ENCODE data around the gene HARBI1. TPM values are rescaled to one million over a fixed set of nuclear protein-coding genes. Genes with fewer than 3 reads are reported as not detected.

The HARBI1 gene
- total and polyA plus RNA-seq, 7 experiments from 2014 or later, result 2.9 to 18.1 (median 7.5) TPM

- Mint-ChIP-seq H3K36me3 (peaks cover 10 to 44% (median 26%) of the 10 kb centered on the region in 5 donors), H3K27me3 (no peaks in the 10 kb centered on the region), H3K4me1 (peaks cover 13 to 35% (median 27%) of the 10 kb centered on the region in 7 donors), H3K4me3 (no peak overlapping the region), H3K9me3 (peaks cover 0 to 6% (median 2%) of the 10 kb centered on the region in 11 donors), H3K27ac (no peak overlapping the region)
- no peak for DNase-seq
- Histone ChIP-seq H3K4me3 (ENCODE audit: low read length) (no peak overlapping the region), H3K9me3 (ENCODE audit: control insufficient read depth in 2 of 3, low read length in 3 of 3) (no peaks in the 10 kb centered on the region), H3K36me3 (ENCODE audit: control insufficient read depth in 2 of 3, insufficient read depth in 3 of 3, low read length in 3 of 3) (peaks cover 0 to 33% (median 3%) of the 10 kb centered on the region in 3 experiments), H3K27ac (ENCODE audit: low read depth, low read length) (no peak overlapping the region), H3K27me3 (ENCODE audit: control insufficient read depth in 2 of 2, insufficient read depth in 2 of 2, low read length in 2 of 2) (no peaks in the 10 kb centered on the region), H3K4me1 (ENCODE audit: control insufficient read depth in 2 of 2, insufficient read depth in 2 of 2, low read length in 2 of 2) (peaks cover 0 to 2% of the 10 kb centered on the region in 2 donors)
- POLR2A ChIA-PET, result no interaction called here
- intact Hi-C loops (cut with micrococcal nuclease), result no loop called here
- CTCF ChIA-PET, result no interaction called here
- ATAC-seq, result no peak
Measured at GRCh38 chr11:46637546-46637945, 20.5 kb upstream of the HARBI1 start.

- ChIA-PET POLR2A (no interaction called here), CTCF (no interaction called here)
- Mint-ChIP-seq H3K4me3 (no peak overlapping the region), H3K27ac (no peak overlapping the region), H3K9me3 (peaks cover 0 to 5% (median 2%) of the 10 kb centered on the region in 11 donors), H3K36me3 (peaks cover 12 to 46% (median 25%) of the 10 kb centered on the region in 5 donors), H3K27me3 (no peaks in the 10 kb centered on the region), H3K4me1 (peaks cover 18 to 30% (median 24%) of the 10 kb centered on the region in 7 donors)
- H3K9me3 ChIP-seq (ENCODE audit: control insufficient read depth in 2 of 3, low read length in 3 of 3), result no peaks in the 10 kb centered on the region
- no peak for DNase-seq
- no peaks in the 10 kb centered on the region for H3K27me3 ChIP-seq (ENCODE audit: control insufficient read depth in 2 of 2, insufficient read depth in 2 of 2, low read length in 2 of 2)
- intact Hi-C loops (cut with micrococcal nuclease), result no loop called here
- H3K36me3 ChIP-seq (ENCODE audit: control insufficient read depth in 2 of 3, insufficient read depth in 3 of 3, low read length in 3 of 3), result peaks cover 0 to 48% (median 3%) of the 10 kb centered on the region in 3 experiments
- H3K4me3 ChIP-seq (ENCODE audit: low read length), result no peak overlapping the region
- H3K4me1 ChIP-seq (ENCODE audit: control insufficient read depth in 2 of 2, insufficient read depth in 2 of 2, low read length in 2 of 2), result peaks cover 0 to 2% of the 10 kb centered on the region in 2 donors
- no peak overlapping the region for H3K27ac ChIP-seq (ENCODE audit: low read depth, low read length)
- no peak for ATAC-seq
Measured at GRCh38 chr11:46635557-46636139, 18.6 kb upstream of the HARBI1 start.

DNA sequence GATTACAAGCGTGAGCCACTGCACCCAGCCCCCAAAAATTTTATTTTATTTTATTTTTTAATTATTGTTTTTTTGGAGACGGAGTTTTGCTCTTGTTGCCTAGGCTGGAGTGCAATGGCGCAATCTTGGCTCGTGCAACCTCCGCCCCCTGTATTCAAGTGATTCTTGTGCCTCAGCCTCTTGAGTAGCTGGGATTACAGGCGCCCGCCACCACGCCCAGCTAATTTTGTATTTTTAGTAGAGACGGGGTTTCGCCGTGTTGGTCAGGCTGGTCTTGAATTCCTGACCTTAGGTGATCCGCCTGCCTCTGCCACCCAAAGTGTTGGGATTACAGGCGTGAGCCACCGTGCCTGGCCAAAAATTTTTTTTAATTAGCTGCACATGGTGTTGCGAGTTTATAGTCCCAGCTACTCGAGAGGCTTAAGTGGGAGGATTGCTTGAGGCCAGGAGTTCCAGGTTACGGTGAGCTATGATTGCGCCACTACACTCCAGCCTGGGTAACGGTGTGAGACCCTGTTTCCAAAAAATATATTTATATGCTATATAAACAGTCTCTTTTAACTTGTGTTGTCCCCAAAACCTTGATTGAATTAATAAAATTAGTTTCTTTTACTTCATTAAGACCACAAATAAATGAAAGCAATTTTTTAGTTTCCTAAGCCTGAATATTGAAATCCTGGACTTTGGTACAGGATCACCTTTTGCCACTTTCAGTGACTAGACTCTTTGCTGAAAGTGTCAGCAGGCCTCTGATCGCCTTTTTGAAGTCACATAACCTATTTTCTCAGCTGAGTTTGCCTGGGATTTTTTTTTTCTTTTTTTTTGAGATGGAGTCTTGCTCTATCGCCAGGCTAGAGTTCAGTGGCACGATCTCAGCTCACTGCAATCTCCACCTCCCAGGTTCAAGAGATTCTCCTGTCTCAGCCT lies 16.5 kb upstream of the HARBI1 start:
- ChIA-PET POLR2A (interaction anchor here (0.7 kb wide), 1 partner anchor 89 kb away, joined by 4 read pairs; no protein-coding TSS in a partner anchor), CTCF (interaction anchor here (0.8 kb wide), 1 partner anchor 15 kb away, joined by 4 read pairs; no protein-coding TSS in a partner anchor)
- no peak overlapping the region for H3K27ac Mint-ChIP-seq
- no peaks in the 10 kb centered on the region for H3K27me3 Mint-ChIP-seq
- DNase-seq (no peak), ATAC-seq (no peak)
- peaks cover 7 to 38% (median 10%) of the 10 kb centered on the region in 5 donors for H3K36me3 Mint-ChIP-seq
- intact Hi-C loops (cut with micrococcal nuclease), result loop anchor here in 1 of 2 donors (1.0 kb wide), 1 partner anchor 46 kb away; no protein-coding TSS in a partner anchor
- Histone ChIP-seq H3K27me3 (ENCODE audit: control insufficient read depth in 2 of 2, insufficient read depth in 2 of 2, low read length in 2 of 2) (no peaks in the 10 kb centered on the region), H3K9me3 (ENCODE audit: control insufficient read depth in 2 of 3, low read length in 3 of 3) (no peaks in the 10 kb centered on the region), H3K4me3 (ENCODE audit: low read length) (no peak overlapping the region), H3K4me1 (ENCODE audit: control insufficient read depth in 2 of 2, insufficient read depth in 2 of 2, low read length in 2 of 2) (no peaks in the 10 kb centered on the region), H3K36me3 (ENCODE audit: control insufficient read depth in 2 of 3, insufficient read depth in 3 of 3, low read length in 3 of 3) (peaks cover 0 to 49% (median 0%) of the 10 kb centered on the region in 3 experiments), H3K27ac (ENCODE audit: low read depth, low read length) (no peak overlapping the region)
- H3K4me3 Mint-ChIP-seq, result no peak overlapping the region
- H3K4me1 Mint-ChIP-seq, result peaks cover 9 to 27% (median 17%) of the 10 kb centered on the region in 7 donors
- H3K9me3 Mint-ChIP-seq, result peaks cover 0 to 2% (median 0%) of the 10 kb centered on the region in 11 donors

GRCh38 chr11:46632502-46632901 lies 15.5 kb upstream of the HARBI1 start:
- DNase-seq, result no peak
- ChIA-PET CTCF (no interaction called here), POLR2A (no interaction called here)
- Histone ChIP-seq H3K36me3 (ENCODE audit: control insufficient read depth in 2 of 3, insufficient read depth in 3 of 3, low read length in 3 of 3) (peaks cover 0 to 45% (median 0%) of the 10 kb centered on the region in 3 experiments), H3K4me1 (ENCODE audit: control insufficient read depth in 2 of 2, insufficient read depth in 2 of 2, low read length in 2 of 2) (no peaks in the 10 kb centered on the region), H3K27ac (ENCODE audit: low read depth, low read length) (no peak overlapping the region), H3K4me3 (ENCODE audit: low read length) (no peak overlapping the region), H3K27me3 (ENCODE audit: control insufficient read depth in 2 of 2, insufficient read depth in 2 of 2, low read length in 2 of 2) (no peaks in the 10 kb centered on the region), H3K9me3 (ENCODE audit: control insufficient read depth in 2 of 3, low read length in 3 of 3) (no peaks in the 10 kb centered on the region)
- Mint-ChIP-seq H3K4me1 (peaks cover 6 to 24% (median 14%) of the 10 kb centered on the region in 7 donors), H3K9me3 (no peaks in the 10 kb centered on the region), H3K27ac (peak overlapping the region in 1 of 9 donors; percentile 81), H3K4me3 (no peak overlapping the region), H3K36me3 (peaks cover 3 to 32% (median 7%) of the 10 kb centered on the region in 5 donors), H3K27me3 (no peaks in the 10 kb centered on the region)
- ATAC-seq, result no peak
- intact Hi-C loops (cut with micrococcal nuclease), result no loop called here

DNA sequence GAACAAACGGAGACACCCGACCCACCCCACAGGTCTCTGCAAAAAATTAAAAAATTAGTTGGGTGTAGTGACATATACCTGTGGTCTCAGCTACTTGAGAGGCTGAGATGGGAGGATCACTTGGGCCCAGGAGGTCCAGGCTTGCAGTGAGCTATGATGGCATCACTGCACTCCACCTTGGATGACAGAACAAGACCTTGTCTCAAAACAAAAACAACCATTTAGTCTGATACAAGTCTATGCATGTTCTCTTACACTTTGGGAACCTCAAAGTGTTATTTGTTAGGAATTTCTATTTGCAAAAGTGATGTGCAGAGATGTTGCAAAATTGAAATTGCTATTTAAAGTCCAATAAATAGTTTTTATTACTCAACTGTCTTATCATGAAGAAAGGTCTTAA lies 14.6 kb upstream of the HARBI1 start:
- ChIA-PET POLR2A (no interaction called here), CTCF (no interaction called here)
- Mint-ChIP-seq H3K9me3 (no peaks in the 10 kb centered on the region), H3K4me1 (peaks cover 6 to 26% (median 17%) of the 10 kb centered on the region in 7 donors), H3K36me3 (peaks cover 3 to 27% (median 8%) of the 10 kb centered on the region in 5 donors), H3K4me3 (no peak overlapping the region), H3K27ac (no peak overlapping the region), H3K27me3 (no peaks in the 10 kb centered on the region)
- no peak overlapping the region for H3K4me3 ChIP-seq (ENCODE audit: low read length)
- H3K27ac ChIP-seq (ENCODE audit: low read depth, low read length), result no peak overlapping the region
- intact Hi-C loops (cut with micrococcal nuclease), result no loop called here
- H3K9me3 ChIP-seq (ENCODE audit: control insufficient read depth in 2 of 3, low read length in 3 of 3), result no peaks in the 10 kb centered on the region
- H3K27me3 ChIP-seq (ENCODE audit: control insufficient read depth in 2 of 2, insufficient read depth in 2 of 2, low read length in 2 of 2), result no peaks in the 10 kb centered on the region
- no peaks in the 10 kb centered on the region for H3K4me1 ChIP-seq (ENCODE audit: control insufficient read depth in 2 of 2, insufficient read depth in 2 of 2, low read length in 2 of 2)
- peaks cover 0 to 45% (median 0%) of the 10 kb centered on the region in 3 experiments for H3K36me3 ChIP-seq (ENCODE audit: control insufficient read depth in 2 of 3, insufficient read depth in 3 of 3, low read length in 3 of 3)
- no peak for DNase-seq
- no peak for ATAC-seq

GRCh38 chr11:46630237-46630636 lies 13.2 kb upstream of the HARBI1 start:
- Mint-ChIP-seq H3K4me1 (peaks cover 7 to 29% (median 18%) of the 10 kb centered on the region in 7 donors), H3K4me3 (no peak overlapping the region), H3K27me3 (no peaks in the 10 kb centered on the region), H3K27ac (no peak overlapping the region), H3K9me3 (no peaks in the 10 kb centered on the region), H3K36me3 (peaks cover 3 to 30% (median 9%) of the 10 kb centered on the region in 5 donors)
- no peaks in the 10 kb centered on the region for H3K4me1 ChIP-seq (ENCODE audit: control insufficient read depth in 2 of 2, insufficient read depth in 2 of 2, low read length in 2 of 2)
- H3K27ac ChIP-seq (ENCODE audit: low read depth, low read length), result no peak overlapping the region
- ChIA-PET POLR2A (no interaction called here), CTCF (no interaction called here)
- no peaks in the 10 kb centered on the region for H3K27me3 ChIP-seq (ENCODE audit: control insufficient read depth in 2 of 2, insufficient read depth in 2 of 2, low read length in 2 of 2)
- DNase-seq (no peak), ATAC-seq (no peak)
- H3K4me3 ChIP-seq (ENCODE audit: low read length), result no peak overlapping the region
- H3K9me3 ChIP-seq (ENCODE audit: control insufficient read depth in 2 of 3, low read length in 3 of 3), result no peaks in the 10 kb centered on the region
- peaks cover 3 to 46% (median 7%) of the 10 kb centered on the region in 3 experiments for H3K36me3 ChIP-seq (ENCODE audit: control insufficient read depth in 2 of 3, insufficient read depth in 3 of 3, low read length in 3 of 3)
- intact Hi-C loops (cut with micrococcal nuclease), result no loop called here
